ENCODE data around the gene MYH4.

- TF ChIP-seq EZH2 (IDR thresholded peaks at IDR 0.05; ENCODE audit: insufficient read depth, poor library complexity, severe bottlenecking) (no peak), EZH2phosphoT487 (IDR thresholded peaks at IDR 0.05; ENCODE audit: insufficient read depth, low read depth) (no peak)
These were observed 12.9 kb upstream of the MYH4 start for GRCh38 chr17:10482252-10482651.

Measured in GM23248 (cell line).